ENCODE measurements around the gene NBPF1. TPM values are rescaled to one million over a fixed set of nuclear protein-coding genes. Genes with fewer than 3 reads are reported as not detected.

NBPF1 gene
- total and polyA plus RNA-seq, 9 of the 15 experiments (the other 6 are each of a cell fraction or from before 2014, with no cell fraction given): 5.2 to 42.6 (median 24.1) TPM

- no peak for TF ChIP-seq NCOR1 (IDR thresholded peaks at IDR 0.05)
- TF ChIP-seq ZNF239 (CRISPR knock-in tag; IDR thresholded peaks at IDR 0.05): peak; percentile 53; the same call in 1 of the 2 replicates
- no peak for TF ChIP-seq ILK (tag; IDR thresholded peaks at IDR 0.05; ENCODE audit: borderline replicate concordance, low read depth)
- TF ChIP-seq TSHZ1 (CRISPR knock-in tag; IDR thresholded peaks at IDR 0.05): peak; percentile 69; the same call in 1 of the 2 replicates
- TF ChIP-seq ZNF436 (CRISPR knock-in tag; IDR thresholded peaks at IDR 0.05): no peak
- peak; percentile 72; the same call in 1 of the 2 replicates for TF ChIP-seq ZNF764 (CRISPR knock-in tag; IDR thresholded peaks at IDR 0.05; ENCODE audit: low read depth)
- TF ChIP-seq ZNF354B (CRISPR knock-in tag; IDR thresholded peaks at IDR 0.05): 0 out of 2 replicates have a peak, but pooled peaks have one; percentile 23
- TF ChIP-seq CEBPG (CRISPR knock-in tag; IDR thresholded peaks at IDR 0.05): no peak
- peak in 1 of 2 experiments; percentile 39; a peak in 1 of 4 replicates for TF ChIP-seq CEBPG (tag; conservative IDR thresholded peaks at IDR 0.05 in 1 of 2, IDR thresholded peaks at IDR 0.05 in 1 of 2)
- no peak for TF ChIP-seq NR0B1 (IDR thresholded peaks at IDR 0.05; ENCODE audit: partially characterized antibody)
- 0 out of 2 replicates have a peak, but pooled peaks have one; percentile 16 for TF ChIP-seq EZH2 (IDR thresholded peaks at IDR 0.05; ENCODE audit: borderline replicate concordance, low read depth, low read length)
- TF ChIP-seq ID3 (CRISPR knock-in tag; IDR thresholded peaks at IDR 0.05): peak; percentile 60; the same call in 1 of the 2 replicates
- no peak for TF ChIP-seq ID3 (tag; IDR thresholded peaks at IDR 0.05)
- no peak for TF ChIP-seq ARID1B (IDR thresholded peaks at IDR 0.05)
- no peak for TF ChIP-seq KDM4B (IDR thresholded peaks at IDR 0.05; ENCODE audit: borderline replicate concordance in 2 of 2, low read depth in 1 of 2)
- 0 out of 2 replicates have a peak, but pooled peaks have one; percentile 44 for TF ChIP-seq ZNF586 (CRISPR knock-in tag; conservative IDR thresholded peaks at IDR 0.05)
- TF ChIP-seq HIVEP1 (CRISPR knock-in tag; IDR thresholded peaks at IDR 0.05): peak; percentile 84
- peak; percentile 93; the same call in 1 of the 2 replicates for TF ChIP-seq STAT6 (CRISPR knock-in tag; IDR thresholded peaks at IDR 0.05)
Observed at GRCh38 chr1:16614361-16615252, 1.2 kb upstream of the NBPF1 start (continued).
